Measurements from ENCODE around the gene LECT2.
A peak's percentile ranks its signal among the peaks of the same experiment; 100 is the strongest.

The LECT2 gene

GRCh38 chr5:135954899-135955298, at the start of gene LECT2:
LECT2 (minus strand) TSS chr5:135954983; CDS start chr5:135954833, 150 bp downstream.
- no peak for DNase-seq (ENCODE audit: low read depth)
- no peak for TF ChIP-seq CTCF (IDR thresholded peaks at IDR 0.05; ENCODE audit: insufficient read depth, low read depth, low read length, missing control alignments)
- H3K4me3 ChIP-seq (ENCODE audit: low read length), result no peak within 1 kb of the TSS

GRCh38 chr5:136004436-136004835, 49.7 kb upstream of the LECT2 start:
- TF ChIP-seq CTCF (IDR thresholded peaks at IDR 0.05; ENCODE audit: insufficient read depth, low read depth, low read length, missing control alignments), result no peak
- DNase-seq (ENCODE audit: low read depth), result peak; percentile 84
- H3K4me3 ChIP-seq (ENCODE audit: low read length), result no peak overlapping the region

- no peak for TF ChIP-seq CTCF (IDR thresholded peaks at IDR 0.05; ENCODE audit: insufficient read depth, low read depth, low read length, missing control alignments)
- no peak for DNase-seq (ENCODE audit: low read depth)
- H3K4me3 ChIP-seq (ENCODE audit: low read length), result no peak overlapping the region
Observed at GRCh38 chr5:136001466-136001981, 46.7 kb upstream of the LECT2 start.

GRCh38 chr5:136000932-136001331, 46.1 kb upstream of the LECT2 start:
- no peak overlapping the region for H3K4me3 ChIP-seq (ENCODE audit: low read length)
- no peak for TF ChIP-seq CTCF (IDR thresholded peaks at IDR 0.05; ENCODE audit: insufficient read depth, low read depth, low read length, missing control alignments)
- no peak for DNase-seq (ENCODE audit: low read depth)

- no peak for TF ChIP-seq CTCF (IDR thresholded peaks at IDR 0.05; ENCODE audit: insufficient read depth, low read depth, low read length, missing control alignments)
- DNase-seq (ENCODE audit: low read depth), result no peak
- H3K4me3 ChIP-seq (ENCODE audit: low read length), result no peak overlapping the region
Observed at GRCh38 chr5:136000147-136000546, 45.4 kb upstream of the LECT2 start.

GRCh38 chr5:135999406-136000139, 44.8 kb upstream of the LECT2 start:
- H3K4me3 ChIP-seq (ENCODE audit: low read length), result no peak overlapping the region
- no peak for TF ChIP-seq CTCF (IDR thresholded peaks at IDR 0.05; ENCODE audit: insufficient read depth, low read depth, low read length, missing control alignments)
- DNase-seq (ENCODE audit: low read depth), result no peak

- no peak overlapping the region for H3K4me3 ChIP-seq (ENCODE audit: low read length)
- DNase-seq (ENCODE audit: low read depth), result no peak
- no peak for TF ChIP-seq CTCF (IDR thresholded peaks at IDR 0.05; ENCODE audit: insufficient read depth, low read depth, low read length, missing control alignments)
Observed at GRCh38 chr5:135998889-135999288, 44.1 kb upstream of the LECT2 start.

Data from epithelial cell of esophagus (primary cell).